SU-DHL-6 (cell line): ENCODE results near the gene PIGZ.

Source experiments
- H2AFZ ChIP-seq: fragments of 200-600 bp; sonication (generic); 2 replicates; pipeline ENCODE4 v1.6.1; 2014; ENCODE audit warnings: low read depth, mild to moderate bottlenecking, moderate library complexity, mixed read lengths, antibody characterized with exemption, low read length; ENCODE audit not compliant: severe bottlenecking
- H3F3A ChIP-seq: fragments of 200-600 bp; shearing (Covaris generic); 2 replicates; pipeline ENCODE4 v1.6.0; 2016; ENCODE audit warnings: antibody characterized with exemption, mild to moderate bottlenecking; ENCODE audit not compliant: insufficient read depth
- H3K27ac ChIP-seq: fragments of 200-600 bp; sonication (generic); 2 replicates; pipeline ENCODE4 v1.5.1; 2016; ENCODE audit warnings: low read depth, mild to moderate bottlenecking, low read length, moderate library complexity, mixed read lengths
- H3K27me3 ChIP-seq: fragments of 200-600 bp; sonication (generic), shearing (Covaris generic); 2 replicates; pipeline ENCODE4 v1.6.0; 2014; ENCODE audit warnings: mild to moderate bottlenecking, low read length
- H3K36me3 ChIP-seq: fragments of 200-600 bp; sonication (generic); 2 replicates; pipeline ENCODE4 v1.6.1; 2014; ENCODE audit warnings: mild to moderate bottlenecking, low read length, mixed read lengths
- H3K4me2 ChIP-seq: fragments of 300-600, 200-600 bp; shearing (Covaris generic), sonication (generic); 2 replicates; pipeline ENCODE4 v1.6.0; 2014; ENCODE audit warnings: low read length, low read depth, mild to moderate bottlenecking; ENCODE audit not compliant: poor library complexity, severe bottlenecking
- H3K4me3 ChIP-seq: fragments of 200-600 bp; sonication (generic); 2 replicates; pipeline ENCODE4 v1.5.1; 2014; ENCODE audit warnings: antibody characterized with exemption, low read length, mild to moderate bottlenecking, mixed read lengths; ENCODE audit not compliant: insufficient read depth, poor library complexity, severe bottlenecking
- H3K79me2 ChIP-seq: fragments of 200-600 bp; sonication (generic); 2 replicates; pipeline ENCODE4 v1.6.1; 2014; ENCODE audit warnings: mild to moderate bottlenecking, low read length, moderate library complexity; ENCODE audit not compliant: insufficient read depth
- H3K9ac ChIP-seq: fragments of 200-600 bp; sonication (generic); 2 replicates; pipeline ENCODE4 v1.7.0; 2014; ENCODE audit warnings: mild to moderate bottlenecking, low read length
- H3K9me2 ChIP-seq: fragments of 200-600 bp; sonication (generic); replicated peaks from 2 replicates; pipeline ENCODE4 v1.6.1; 2014; ENCODE audit warnings: low read length; ENCODE audit not compliant: insufficient read depth
- H3K9me3 ChIP-seq: fragments of 200-600 bp; sonication (generic); 2 replicates; pipeline ENCODE4 v1.6.1; 2014; ENCODE audit warnings: low read length, mixed read lengths; ENCODE audit not compliant: insufficient read depth
- H4K20me1 ChIP-seq: fragments of 200-600 bp; sonication (generic); 2 replicates; pipeline ENCODE4 v1.6.1; 2014; ENCODE audit warnings: low read depth, mild to moderate bottlenecking, antibody characterized with exemption, low read length, moderate library complexity, mixed read lengths
- EZH2phosphoT487 ChIP-seq: fragments of 200-600 bp; sonication (generic), shearing (Covaris generic); conservative IDR thresholded peaks from 2 replicates; pipeline ENCODE4 v1.6.1; 2018; ENCODE audit warnings: mild to moderate bottlenecking, antibody characterized with exemption, low read length, moderate library complexity, mixed read lengths
- TF ChIP-seq, protein P1 (sequence below): fragments of 200-600 bp; sonication (generic); IDR thresholded peaks from one replicate; pipeline ENCODE4 v1.5.1; 2017; ENCODE audit warnings: antibody characterized with exemption, mild to moderate bottlenecking, low read length, moderate library complexity; ENCODE audit not compliant: insufficient read depth, poor library complexity, severe bottlenecking

The PIGZ gene

DNA sequence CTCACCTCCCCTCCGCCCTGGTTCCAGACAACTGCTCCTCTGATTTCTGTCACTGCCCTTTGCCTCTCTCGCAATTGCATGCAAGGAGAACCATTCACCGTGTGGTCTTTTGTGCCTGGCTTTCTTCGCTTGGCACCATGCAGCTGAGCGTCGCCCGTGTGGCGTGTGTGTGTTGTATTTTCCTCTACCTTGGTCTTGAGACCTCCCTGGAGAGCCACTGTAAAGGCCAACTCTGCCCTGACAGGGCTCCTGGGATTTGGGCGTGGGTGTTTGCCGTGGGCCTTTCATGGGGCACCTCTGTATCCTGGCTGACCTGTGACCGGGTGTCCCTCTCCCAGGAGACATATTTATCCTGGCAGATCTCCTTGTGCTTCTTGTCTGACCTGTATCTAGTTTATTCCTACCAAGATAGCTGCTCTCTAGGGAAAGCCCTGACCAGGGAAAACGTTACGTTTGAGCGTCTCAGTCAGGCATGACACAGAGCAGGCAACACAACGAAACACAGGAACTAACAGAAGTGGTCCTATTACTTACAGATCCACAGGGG, 2.0 kb upstream of the PIGZ start:
- no peak for TF ChIP-seq EZH2phosphoT487
- TF ChIP-seq, protein P1, sequence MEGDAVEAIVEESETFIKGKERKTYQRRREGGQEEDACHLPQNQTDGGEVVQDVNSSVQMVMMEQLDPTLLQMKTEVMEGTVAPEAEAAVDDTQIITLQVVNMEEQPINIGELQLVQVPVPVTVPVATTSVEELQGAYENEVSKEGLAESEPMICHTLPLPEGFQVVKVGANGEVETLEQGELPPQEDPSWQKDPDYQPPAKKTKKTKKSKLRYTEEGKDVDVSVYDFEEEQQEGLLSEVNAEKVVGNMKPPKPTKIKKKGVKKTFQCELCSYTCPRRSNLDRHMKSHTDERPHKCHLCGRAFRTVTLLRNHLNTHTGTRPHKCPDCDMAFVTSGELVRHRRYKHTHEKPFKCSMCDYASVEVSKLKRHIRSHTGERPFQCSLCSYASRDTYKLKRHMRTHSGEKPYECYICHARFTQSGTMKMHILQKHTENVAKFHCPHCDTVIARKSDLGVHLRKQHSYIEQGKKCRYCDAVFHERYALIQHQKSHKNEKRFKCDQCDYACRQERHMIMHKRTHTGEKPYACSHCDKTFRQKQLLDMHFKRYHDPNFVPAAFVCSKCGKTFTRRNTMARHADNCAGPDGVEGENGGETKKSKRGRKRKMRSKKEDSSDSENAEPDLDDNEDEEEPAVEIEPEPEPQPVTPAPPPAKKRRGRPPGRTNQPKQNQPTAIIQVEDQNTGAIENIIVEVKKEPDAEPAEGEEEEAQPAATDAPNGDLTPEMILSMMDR = no peak
- Histone ChIP-seq H3K4me2 (no peak overlapping the region), H3K9me3 (no peaks in the 10 kb centered on the region), H3K9ac (no peak overlapping the region), H3K4me3 (no peak overlapping the region), H3F3A (no peaks in the 10 kb centered on the region), H4K20me1 (no peaks in the 10 kb centered on the region), H2AFZ (no peak overlapping the region), H3K27ac (no peak overlapping the region), H3K9me2 (no peaks in the 10 kb centered on the region), H3K36me3 (no peaks in the 10 kb centered on the region), H3K27me3 (no peaks in the 10 kb centered on the region), H3K79me2 (no peaks in the 10 kb centered on the region)

DNA sequence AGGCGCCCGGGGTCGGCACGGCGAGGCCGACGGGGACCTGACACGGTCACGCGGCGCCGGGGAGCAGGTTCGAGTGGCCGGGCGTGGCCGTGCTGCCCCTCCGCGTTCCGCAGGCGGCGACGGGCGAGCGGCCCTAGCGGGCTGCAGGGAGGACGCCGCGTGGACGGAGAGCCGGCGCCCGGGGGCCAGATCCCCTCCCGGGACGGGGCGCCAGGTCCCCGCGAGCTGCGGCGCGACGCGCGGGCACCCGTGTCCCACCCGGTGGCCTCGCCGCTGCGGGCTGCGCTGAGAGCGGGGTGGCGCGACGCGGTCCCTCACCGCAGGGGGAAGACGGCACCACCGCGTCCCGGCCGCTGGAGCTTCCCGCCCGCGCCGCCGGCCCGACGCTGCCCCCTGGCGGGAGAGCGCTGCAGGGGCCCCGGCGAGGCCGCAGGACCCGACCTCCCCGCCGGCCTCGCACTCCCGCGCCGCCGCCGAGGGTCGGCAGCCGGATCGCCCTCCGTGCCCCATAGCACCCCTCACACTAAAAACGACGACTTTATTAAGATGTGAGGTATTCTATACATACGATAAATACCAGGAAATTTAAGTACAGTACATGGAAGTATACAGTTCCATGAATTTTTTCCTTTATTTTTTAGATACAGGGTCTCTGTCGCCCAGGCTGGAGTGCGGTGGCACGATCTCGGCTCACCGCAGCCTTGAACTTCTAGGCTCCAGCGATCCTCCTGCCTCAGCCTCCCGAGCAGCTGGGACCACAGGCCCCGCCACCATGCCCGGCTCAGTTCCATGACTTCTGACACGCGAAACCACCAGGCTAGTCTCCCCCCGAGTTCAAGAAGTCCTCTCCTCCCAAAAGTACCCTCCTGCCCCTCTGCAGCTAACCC, 1.3 kb upstream of the PIGZ start:
- Histone ChIP-seq H3K4me3 (peak overlapping the region; percentile 67), H3K36me3 (no peaks in the 10 kb centered on the region), H4K20me1 (no peaks in the 10 kb centered on the region), H3F3A (no peaks in the 10 kb centered on the region), H3K4me2 (peak overlapping the region; percentile 93), H3K9me3 (no peaks in the 10 kb centered on the region), H3K9ac (peak overlapping the region; percentile 84), H3K79me2 (no peaks in the 10 kb centered on the region), H3K27ac (no peak overlapping the region; the same call in 1 of the 2 replicates), H2AFZ (peak overlapping the region; percentile 96), H3K9me2 (no peaks in the 10 kb centered on the region), H3K27me3 (no peaks in the 10 kb centered on the region)
- no peak for TF ChIP-seq EZH2phosphoT487
- TF ChIP-seq, protein P1 = peak; percentile 33

DNA sequence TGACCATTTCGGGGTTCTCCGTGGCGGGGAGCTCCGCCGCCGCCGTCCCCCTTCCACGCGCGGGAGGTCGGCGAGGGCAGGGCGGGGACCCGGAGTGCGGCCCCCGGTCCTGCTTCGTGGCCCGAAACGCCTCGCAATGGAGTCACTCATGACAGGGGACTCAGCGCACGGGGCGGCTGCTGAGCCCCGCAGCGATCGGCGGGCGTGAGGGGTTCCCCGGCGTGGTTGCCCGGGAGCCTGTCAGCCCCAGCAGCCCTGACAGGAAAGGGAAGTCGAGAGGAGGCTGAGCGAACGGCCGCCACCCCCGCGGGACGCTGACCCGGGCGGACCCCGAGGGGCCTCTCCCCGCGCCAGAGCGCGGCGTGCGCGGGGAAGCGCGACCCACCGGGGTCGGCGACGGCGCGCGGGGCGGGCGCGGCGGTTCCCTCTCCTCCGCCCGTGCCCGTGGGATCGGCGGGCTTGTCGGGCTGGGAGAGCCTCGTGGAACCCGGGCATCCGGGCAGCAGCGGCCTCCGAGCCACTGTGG, 564 bp upstream of the PIGZ start:
- no peak overlapping the region; the same call in 1 of the 2 replicates for H3K27ac ChIP-seq
- no peaks in the 10 kb centered on the region for H3K9me2 ChIP-seq
- no peaks in the 10 kb centered on the region for H3K9me3 ChIP-seq
- H3K79me2 ChIP-seq = no peaks in the 10 kb centered on the region
- no peaks in the 10 kb centered on the region for H3K36me3 ChIP-seq
- no peaks in the 10 kb centered on the region for H4K20me1 ChIP-seq
- H3K4me2 ChIP-seq = peak overlapping the region; percentile 93
- TF ChIP-seq, protein P1 = no peak
- TF ChIP-seq EZH2phosphoT487 = no peak
- no peaks in the 10 kb centered on the region for H3F3A ChIP-seq
- no peaks in the 10 kb centered on the region for H3K27me3 ChIP-seq
- peak overlapping the region; percentile 96 for H2AFZ ChIP-seq
- peak overlapping the region; percentile 67 for H3K4me3 ChIP-seq
- peak overlapping the region; percentile 84 for H3K9ac ChIP-seq
